ENCODE results near the gene KRTAP24-1.

Gene KRTAP24-1

DNA sequence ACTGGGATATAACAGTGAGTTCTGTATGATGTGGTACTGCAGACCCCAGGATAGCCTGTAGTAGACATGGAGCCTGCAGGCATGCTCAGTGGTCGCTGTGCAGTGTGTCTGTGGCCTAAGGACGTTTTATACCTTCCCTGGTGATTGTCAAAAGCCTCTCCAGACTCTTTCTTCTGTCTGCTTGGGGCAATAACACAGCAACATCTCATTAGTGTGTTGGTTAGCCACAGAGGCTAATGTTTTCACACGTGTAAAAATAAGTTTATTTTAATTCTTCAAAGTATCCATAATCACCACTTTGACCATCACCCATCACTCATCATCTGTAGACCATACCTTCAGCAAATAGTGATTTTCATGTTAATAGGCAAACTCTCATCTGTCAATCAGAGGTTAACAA is at the start of gene KRTAP24-1:
Gene KRTAP24-1 (minus strand): TSS at position 101 of the 400 bp plus-strand sequence. CDS start 18 bp downstream, at position 83.
- no peak for DNase-seq

DNA sequence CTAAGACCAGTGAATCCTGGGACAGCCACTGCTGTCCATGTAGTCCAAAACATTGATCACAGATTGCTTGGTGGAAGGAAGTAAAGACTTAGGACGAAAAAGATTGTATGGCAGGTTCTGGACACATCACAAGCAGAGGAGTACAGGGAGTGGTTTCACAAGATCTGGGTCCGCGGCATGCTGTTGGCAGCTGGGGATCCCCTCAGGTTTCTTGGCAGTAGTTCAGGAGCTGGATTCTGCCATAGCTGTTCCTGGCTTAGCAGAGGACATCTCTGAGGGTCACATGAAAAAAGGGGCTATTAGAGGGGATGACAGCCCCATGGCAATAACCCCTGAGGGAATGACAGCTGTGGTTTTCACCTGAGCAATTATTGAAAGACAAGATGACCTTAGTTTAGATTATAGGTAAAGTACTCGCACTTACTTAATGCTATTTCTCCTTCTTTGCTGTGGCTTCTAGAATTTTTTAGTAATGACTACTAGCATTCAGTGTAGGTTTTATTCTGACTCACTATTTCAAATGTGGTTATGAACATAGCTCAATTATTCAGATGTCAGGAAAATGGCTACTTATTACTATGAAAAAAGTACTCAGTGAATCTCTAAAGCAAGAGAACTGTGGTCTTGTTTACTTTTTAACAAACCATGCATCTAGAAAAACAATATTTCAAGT is 46.6 kb upstream of the KRTAP24-1 start:
- no peak for DNase-seq

DNA sequence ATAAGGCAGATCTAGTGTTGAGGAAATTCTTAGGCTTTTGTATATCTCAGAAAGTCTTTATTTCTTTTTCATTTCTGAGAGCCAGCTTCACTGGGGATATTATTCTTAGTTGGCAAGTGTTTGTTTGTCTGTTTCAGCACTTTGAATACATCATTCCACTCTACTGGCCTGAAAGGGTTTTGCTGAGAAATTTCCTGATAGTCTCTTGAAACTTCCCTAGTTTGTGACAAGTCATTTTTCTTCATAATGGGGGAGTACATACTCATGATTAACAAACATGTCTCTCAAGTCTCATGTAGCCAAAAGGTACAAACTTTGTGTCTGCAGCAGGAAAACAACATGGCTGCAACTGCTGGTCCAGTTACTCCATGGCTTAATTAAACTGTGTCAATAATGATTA is 43.6 kb upstream of the KRTAP24-1 start:
- DNase-seq = no peak

DNA sequence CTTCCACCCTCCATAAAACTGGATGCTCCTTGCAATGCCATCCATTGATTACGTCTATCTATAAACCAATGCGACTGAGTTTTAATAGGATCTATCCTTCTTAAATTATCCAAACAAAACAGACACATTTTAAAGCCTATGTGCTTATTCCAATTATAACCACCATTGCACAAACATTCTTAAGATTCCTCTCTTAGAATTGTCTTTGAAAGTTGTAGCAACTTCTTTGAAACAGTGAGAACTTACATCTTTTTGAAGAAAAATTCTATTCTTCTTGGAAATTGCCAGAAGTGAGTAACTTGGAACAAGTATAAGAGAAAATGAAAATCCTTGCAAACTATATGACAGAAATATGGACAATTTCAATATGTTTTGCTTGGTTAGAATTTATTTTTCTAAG is 37.5 kb upstream of the KRTAP24-1 start, which contains the start of gene KRTAP26-1:
Gene KRTAP26-1 (minus strand): TSS at position 101 of the 400 bp plus-strand sequence. CDS start 280 bp downstream, outside the sequence.
- DNase-seq = no peak

DNA sequence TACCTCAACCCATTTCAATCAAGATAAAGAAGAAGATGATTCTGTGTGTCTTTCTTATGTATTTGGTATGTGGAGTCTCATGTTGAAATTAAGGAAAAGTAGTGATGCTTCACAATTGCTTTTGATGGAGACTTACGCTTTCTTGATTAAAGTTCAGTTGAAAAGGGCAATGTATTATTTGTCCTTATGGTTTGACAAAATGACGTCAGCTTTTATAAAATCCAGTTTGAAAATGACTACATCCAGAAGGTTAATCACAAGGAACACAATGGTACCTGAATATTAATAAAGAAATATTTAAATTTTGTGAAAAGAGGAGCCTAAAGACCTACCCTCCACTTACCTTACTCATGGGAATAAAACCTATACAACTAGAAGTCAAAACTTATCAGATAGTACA is 33.0 kb upstream of the KRTAP24-1 start:
- DNase-seq = no peak

DNA sequence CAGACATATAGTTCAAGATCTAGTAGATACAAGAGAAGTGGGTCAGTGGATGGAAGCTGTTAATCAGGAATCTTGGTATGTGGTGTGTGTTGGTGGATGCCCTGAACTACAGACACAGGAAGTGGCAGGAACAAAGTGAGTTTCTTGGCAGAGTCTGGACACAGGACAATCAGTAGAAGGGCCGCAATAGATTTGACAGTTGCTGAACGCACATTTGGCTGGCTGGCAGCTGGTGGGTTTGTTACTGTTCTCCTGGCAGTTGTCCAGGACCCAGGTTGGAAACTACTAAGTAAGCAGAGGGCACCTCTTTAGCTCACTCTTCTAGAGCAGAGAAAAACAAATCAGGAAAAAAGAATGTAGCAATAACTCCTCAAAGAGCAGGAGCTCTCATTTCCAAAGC is 24.1 kb upstream of the KRTAP24-1 start:
- DNase-seq = no peak

GRCh38 chr21:30305136-30305535 is 22.4 kb upstream of the KRTAP24-1 start:
- no peak for DNase-seq

- no peak for DNase-seq
Measured at GRCh38 chr21:30289215-30289614, 6.5 kb upstream of the KRTAP24-1 start, which contains the start of gene KRTAP25-1. TSS of gene KRTAP25-1 (minus strand) at chr21:30289514. CDS start at chr21:30289490, 24 bp downstream.

- DNase-seq = no peak
Measured at GRCh38 chr21:30271611-30272010, 11.1 kb downstream of the KRTAP24-1 start.

GRCh38 chr21:30271156-30271555 is 11.6 kb downstream of the KRTAP24-1 start:
- DNase-seq = no peak

DNA sequence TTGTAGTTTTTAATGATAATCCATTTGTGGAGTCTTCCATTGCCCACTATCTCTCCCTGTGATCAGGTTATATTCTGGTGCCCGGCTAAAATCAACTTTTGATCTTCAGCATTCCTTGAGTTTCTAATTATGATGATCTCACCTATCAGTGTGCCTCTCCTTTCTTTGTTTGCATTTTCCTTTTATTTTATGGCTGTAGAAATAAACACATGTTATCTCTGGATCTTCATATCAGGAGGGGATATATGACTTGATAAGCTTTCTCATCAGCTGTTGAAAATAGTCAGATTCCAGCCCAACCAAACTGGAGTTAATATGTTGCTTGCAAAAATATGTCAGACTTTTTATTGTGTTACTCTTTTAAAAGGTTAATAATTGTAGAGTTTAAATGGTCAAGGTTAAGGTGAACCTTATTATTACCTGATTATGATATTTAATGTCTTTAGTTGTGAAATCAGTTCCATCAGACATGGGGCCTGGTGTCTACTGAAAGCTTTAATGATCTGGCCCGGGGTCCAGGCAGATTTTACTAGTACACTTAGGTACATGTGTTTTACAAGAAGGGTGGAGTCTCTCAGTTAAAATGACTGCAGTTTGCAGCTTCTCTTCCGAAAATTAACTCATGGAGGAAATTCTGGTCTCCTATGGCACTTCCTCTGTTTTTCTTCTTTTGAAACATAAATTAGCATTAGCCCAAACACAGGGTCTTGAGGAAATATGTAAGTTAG is 12.8 kb downstream of the KRTAP24-1 start:
- DNase-seq = no peak

GRCh38 chr21:30268608-30269197 is 14.0 kb downstream of the KRTAP24-1 start:
- no peak for DNase-seq

DNA sequence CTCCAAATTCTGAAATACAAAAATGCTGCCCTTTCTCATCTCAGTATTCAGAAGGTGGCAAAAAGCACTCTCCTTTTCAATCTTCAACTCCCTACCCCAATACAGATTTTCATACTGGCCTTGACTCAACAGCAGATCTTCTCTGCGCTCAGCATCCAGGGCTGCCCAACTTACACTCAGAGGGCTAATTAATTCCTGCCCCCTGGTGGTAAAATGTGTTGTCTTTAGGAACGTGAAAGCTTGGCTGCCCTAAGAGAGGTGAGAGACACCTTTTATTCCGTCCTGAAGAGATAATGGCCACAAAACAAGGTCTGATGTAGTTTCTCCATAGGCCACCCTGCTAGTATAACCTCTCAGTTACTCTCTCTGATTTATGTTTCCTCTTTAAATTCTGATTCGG is 25.0 kb downstream of the KRTAP24-1 start:
- DNase-seq = no peak

DNA sequence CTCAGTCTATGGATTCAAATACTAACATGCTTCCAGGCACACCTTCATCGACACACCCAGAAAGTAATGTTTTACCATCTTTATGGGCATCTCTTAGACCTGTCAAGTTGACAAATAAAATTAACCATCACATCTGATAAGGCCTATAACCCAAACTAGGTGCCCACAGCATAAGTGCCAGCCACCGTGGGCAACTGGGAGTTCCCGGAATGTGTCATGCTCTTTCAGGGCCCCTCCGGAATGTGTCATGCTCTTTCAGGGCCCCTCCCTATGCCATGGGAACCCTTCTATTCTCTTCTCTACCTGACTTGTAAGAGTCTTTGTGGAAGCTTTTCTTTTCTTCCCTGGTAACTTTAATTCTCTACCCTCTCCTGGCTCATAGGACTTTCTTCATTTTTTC is 26.6 kb downstream of the KRTAP24-1 start:
- DNase-seq = no peak

GRCh38 chr21:30255679-30256078 is 27.1 kb downstream of the KRTAP24-1 start:
- no peak for DNase-seq

GRCh38 chr21:30251781-30252180 is 31.0 kb downstream of the KRTAP24-1 start:
- DNase-seq = no peak

GRCh38 chr21:30249936-30250335 is 32.8 kb downstream of the KRTAP24-1 start:
- no peak for DNase-seq

DNA sequence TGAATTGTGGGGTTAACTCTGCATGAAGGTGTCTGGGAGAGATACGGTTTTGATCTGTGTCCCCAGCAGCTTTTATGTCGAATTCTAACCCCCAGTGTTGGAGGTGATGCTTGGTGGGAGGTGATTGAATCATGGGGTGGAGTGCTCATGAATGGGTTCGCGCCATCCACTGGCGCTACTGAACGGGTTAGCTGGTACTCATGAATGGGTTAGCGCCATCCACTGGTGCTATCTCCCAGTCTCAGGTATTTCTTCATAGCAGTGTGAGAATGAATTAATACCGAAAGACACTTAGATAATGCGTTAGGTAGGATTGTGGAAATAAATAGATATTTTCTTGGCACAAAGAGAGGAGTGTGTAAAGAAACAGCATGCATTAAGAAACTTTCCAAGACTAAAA is 33.9 kb downstream of the KRTAP24-1 start:
- DNase-seq = no peak

- DNase-seq = no peak
Measured at GRCh38 chr21:30245061-30245460, 37.7 kb downstream of the KRTAP24-1 start.

DNA sequence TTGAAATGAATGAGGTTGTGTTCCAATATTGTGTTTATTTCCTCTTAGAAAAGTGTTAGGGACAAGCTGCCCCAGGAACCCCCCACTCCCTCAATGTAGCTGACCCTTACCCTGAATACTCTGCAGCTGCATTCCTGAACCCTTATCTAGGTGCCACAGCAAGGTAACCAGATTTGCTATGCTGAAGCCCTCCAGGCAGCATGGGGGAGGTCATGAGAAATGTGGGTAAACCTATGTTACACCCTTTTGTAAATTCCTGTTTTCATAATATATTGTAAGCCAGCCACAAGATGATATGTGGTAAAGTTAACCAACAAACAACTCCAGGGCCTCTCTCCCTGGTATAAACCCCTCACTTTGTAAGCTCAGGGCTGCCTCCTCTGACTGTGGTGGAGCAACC is 39.1 kb downstream of the KRTAP24-1 start:
- DNase-seq = no peak

DNA sequence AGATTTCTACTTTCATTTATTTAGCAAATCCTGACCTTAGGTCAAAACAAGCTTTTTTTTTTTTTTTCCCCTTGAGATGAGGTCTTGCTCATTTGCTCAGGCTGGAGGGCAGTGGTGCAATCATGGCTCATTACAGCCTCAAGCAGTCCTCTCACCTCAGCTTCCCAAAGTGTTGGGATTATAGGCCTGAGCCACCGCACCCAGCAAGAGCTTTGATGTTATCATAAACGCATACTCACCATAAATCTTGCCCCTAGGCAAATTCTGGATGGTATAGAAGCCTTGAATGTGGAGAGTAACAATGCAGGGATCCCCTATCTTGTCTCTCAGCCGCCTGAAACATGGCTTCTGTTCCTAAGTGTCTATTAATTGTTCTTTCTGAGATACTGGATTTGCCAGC is 42.1 kb downstream of the KRTAP24-1 start:
- DNase-seq = no peak

DNA sequence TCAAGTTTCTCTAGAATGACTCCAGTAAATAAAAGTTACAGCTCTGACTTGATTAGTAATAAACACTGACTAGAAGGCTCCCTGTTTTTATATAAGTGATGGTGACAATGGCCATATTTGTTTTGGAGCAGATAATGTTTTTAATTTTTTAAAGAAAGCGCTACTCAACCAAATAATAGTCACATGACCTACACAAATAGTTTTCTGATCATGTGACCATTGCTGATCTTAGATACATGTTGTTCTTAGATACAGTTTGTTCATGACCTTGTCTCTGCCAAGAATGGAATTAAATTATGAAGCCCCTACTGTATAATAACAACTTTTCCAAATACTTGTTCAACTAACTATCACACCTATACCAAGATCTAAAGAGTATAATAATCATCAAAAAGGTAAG is 44.6 kb downstream of the KRTAP24-1 start:
- DNase-seq = no peak

- no peak for DNase-seq
Measured at GRCh38 chr21:30234643-30235042, 48.1 kb downstream of the KRTAP24-1 start.

- DNase-seq = no peak
Measured at GRCh38 chr21:30234050-30234449, 48.7 kb downstream of the KRTAP24-1 start.
